Activated CD8-positive, alpha-beta memory T cell treated with anti-CD3 and anti-CD28 coated beads, Interleukin-2, amount 10 ng/mL, durations not matched to agents 7 days and 5 days (primary cell): ENCODE data around the gene VPS13D. TPM values are rescaled to one million over a fixed set of nuclear protein-coding genes. Genes with fewer than 3 reads are reported as not detected.

Experiments
- ATAC-seq: fragments of 150-1000 bp; cut with Tn5 transposase; one replicate; pipeline ENCODE4 v1.10.0; 2021; ENCODE audit warnings: moderate library complexity
- CTCF ChIA-PET: fragments of 350-600 bp; sonication (Branson Sonifier 250); formaldehyde crosslinking; loops from one replicate; lab custom pipeline; 2021; ENCODE audit warnings: antibody characterized with exemption; lab: Charles Lee
- DNase-seq: peaks from one replicate; pipeline ENCODE4 v3.0.0-alpha.2; 2020
- H3K27ac Mint-ChIP-seq: one replicate; pipeline ENCODE4 v1.8.0; 2021; ENCODE audit warnings: mild to moderate bottlenecking, mixed read lengths
- H3K27me3 Mint-ChIP-seq: one replicate; pipeline ENCODE4 v1.8.0; 2021; ENCODE audit warnings: mixed read lengths
- H3K36me3 Mint-ChIP-seq: one replicate; pipeline ENCODE4 v1.8.0; 2021; ENCODE audit warnings: mild to moderate bottlenecking, mixed read lengths
- H3K4me1 Mint-ChIP-seq: one replicate; pipeline ENCODE4 v1.8.0; 2021; ENCODE audit warnings: mixed read lengths
- H3K4me3 Mint-ChIP-seq: one replicate; pipeline ENCODE4 v1.8.0; 2021; ENCODE audit warnings: mild to moderate bottlenecking, moderate library complexity, mixed read lengths
- H3K9me3 Mint-ChIP-seq: one replicate; pipeline ENCODE4 v1.8.0; 2022; ENCODE audit warnings: low read depth, mixed read lengths
- total RNA-seq, 2 experiments: library from RNA; stranded (reverse); gene quantifications; one replicate each; pipeline ENCODE4 v1.2.3, GENCODE V29; 2021

VPS13D gene
- total RNA-seq, 2 experiments from 2014 or later: 34.6 to 38.3 TPM

GRCh38 chr1:12249748-12250147 is 19.9 kb downstream of the VPS13D start:
- H3K27ac Mint-ChIP-seq: no peak overlapping the region
- ATAC-seq (no peak), DNase-seq (no peak)
- H3K27me3 Mint-ChIP-seq: no peaks in the 10 kb centered on the region
- H3K9me3 Mint-ChIP-seq: no peaks in the 10 kb centered on the region
- CTCF ChIA-PET: interaction anchor here (1.3 to 9.7 kb wide), 2 partner anchors 27 to 125 kb away, joined by 3 to 61 read pairs; no protein-coding TSS in a partner anchor
- no peak overlapping the region for H3K4me3 Mint-ChIP-seq
- no peaks in the 10 kb centered on the region for H3K4me1 Mint-ChIP-seq
- peaks cover 23% of the 10 kb centered on the region for H3K36me3 Mint-ChIP-seq

GRCh38 chr1:12251442-12251841 is 21.6 kb downstream of the VPS13D start:
- CTCF ChIA-PET: interaction anchor here (1.1 to 1.7 kb wide), 2 partner anchors 18 to 127 kb away, joined by 3 to 5 read pairs; no protein-coding TSS in a partner anchor
- H3K4me1 Mint-ChIP-seq: no peaks in the 10 kb centered on the region
- no peak overlapping the region for H3K4me3 Mint-ChIP-seq

DNA sequence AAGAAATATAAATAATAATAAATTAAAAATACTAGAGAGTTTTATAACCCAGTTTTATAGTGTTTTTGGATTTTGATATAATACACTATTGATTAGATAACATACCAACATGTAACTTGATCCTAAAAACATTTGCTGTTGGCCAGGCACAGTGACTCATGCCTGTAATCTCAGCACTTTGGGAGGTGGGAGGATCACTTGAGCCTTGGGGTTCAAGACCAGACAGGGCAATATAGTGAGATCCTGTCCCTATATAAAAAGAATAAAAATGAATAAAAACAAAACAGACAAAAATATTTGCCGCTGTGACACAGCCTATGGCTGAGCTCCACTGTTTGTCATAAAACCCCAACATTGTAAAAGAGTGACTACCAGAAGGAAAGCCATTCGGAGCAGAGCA is 26.1 kb downstream of the VPS13D start:
- CTCF ChIA-PET: interaction anchor here (1.4 kb wide), 1 partner anchor 64 kb away, joined by 3 read pairs; no protein-coding TSS in a partner anchor
- Mint-ChIP-seq H3K9me3 (no peaks in the 10 kb centered on the region), H3K36me3 (peaks cover 23% of the 10 kb centered on the region), H3K27me3 (no peaks in the 10 kb centered on the region), H3K4me3 (no peak overlapping the region), H3K4me1 (no peaks in the 10 kb centered on the region), H3K27ac (no peak overlapping the region)
- DNase-seq (no peak), ATAC-seq (no peak)

More at GRCh38 chr1:12251442-12251841, 21.6 kb downstream of the VPS13D start:
- Mint-ChIP-seq H3K9me3 (no peaks in the 10 kb centered on the region), H3K27ac (no peak overlapping the region), H3K27me3 (no peaks in the 10 kb centered on the region), H3K36me3 (peaks cover 21% of the 10 kb centered on the region)
- ATAC-seq (no peak), DNase-seq (no peak)

DNA sequence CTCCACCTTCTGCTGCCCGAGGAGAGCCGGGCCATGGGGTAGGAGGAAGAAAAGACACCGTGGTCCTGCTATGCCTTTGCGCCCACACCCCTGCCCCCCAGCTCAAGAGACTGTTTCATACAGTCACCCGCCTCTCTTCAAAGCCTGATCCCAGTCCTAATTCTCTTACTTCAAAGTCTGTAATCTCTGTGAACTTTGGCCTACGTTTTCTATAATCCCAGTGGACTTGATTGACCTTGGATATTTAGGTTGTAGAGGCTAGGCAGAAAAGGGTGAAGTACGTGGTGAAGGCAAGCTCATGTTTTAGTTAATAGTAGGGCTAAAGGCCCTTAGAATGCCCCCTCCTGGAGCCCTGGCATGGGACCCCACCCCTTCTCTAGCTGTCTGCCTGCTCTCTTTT is 28.4 kb downstream of the VPS13D start:
- no peaks in the 10 kb centered on the region for H3K27me3 Mint-ChIP-seq
- H3K4me1 Mint-ChIP-seq: no peaks in the 10 kb centered on the region
- no peak overlapping the region for H3K4me3 Mint-ChIP-seq
- no peak overlapping the region for H3K27ac Mint-ChIP-seq
- CTCF ChIA-PET: interaction anchor here (1.1 kb wide), 1 partner anchor 18 kb away, joined by 3 read pairs; no protein-coding TSS in a partner anchor
- no peaks in the 10 kb centered on the region for H3K9me3 Mint-ChIP-seq
- DNase-seq: no peak
- no peak for ATAC-seq
- peaks cover 29% of the 10 kb centered on the region for H3K36me3 Mint-ChIP-seq

- Mint-ChIP-seq H3K9me3 (no peaks in the 10 kb centered on the region), H3K4me1 (peaks cover 9% of the 10 kb centered on the region), H3K36me3 (peaks cover 33% of the 10 kb centered on the region), H3K4me3 (no peak overlapping the region), H3K27ac (no peak overlapping the region), H3K27me3 (no peaks in the 10 kb centered on the region)
- CTCF ChIA-PET: no interaction called here
- ATAC-seq (no peak), DNase-seq (no peak)
These were observed 39.5 kb downstream of the VPS13D start for GRCh38 chr1:12269351-12269750.

GRCh38 chr1:12271033-12271432 is 41.2 kb downstream of the VPS13D start:
- H3K4me1 Mint-ChIP-seq: peaks cover 3% of the 10 kb centered on the region
- CTCF ChIA-PET: interaction anchor here (1.1 to 10.7 kb wide), 10 partner anchors 8 to 388 kb away, joined by 3 to 102 read pairs (median 4); partner anchors contain the start of gene DHRS3
- ATAC-seq: no peak
- no peak for DNase-seq
- H3K27me3 Mint-ChIP-seq: no peaks in the 10 kb centered on the region
- H3K27ac Mint-ChIP-seq: no peak overlapping the region
- H3K4me3 Mint-ChIP-seq: no peak overlapping the region
- peaks cover 30% of the 10 kb centered on the region for H3K36me3 Mint-ChIP-seq
- H3K9me3 Mint-ChIP-seq: no peaks in the 10 kb centered on the region

- Mint-ChIP-seq H3K4me1 (no peaks in the 10 kb centered on the region), H3K36me3 (peaks cover 33% of the 10 kb centered on the region), H3K27ac (no peak overlapping the region), H3K9me3 (no peaks in the 10 kb centered on the region), H3K4me3 (no peak overlapping the region), H3K27me3 (no peaks in the 10 kb centered on the region)
- ATAC-seq (no peak), DNase-seq (no peak)
- CTCF ChIA-PET: interaction anchor here (1.1 to 10.7 kb wide), 8 partner anchors 8 to 390 kb away, joined by 3 to 102 read pairs (median 6); partner anchors contain the start of gene DHRS3
These were observed 42.9 kb downstream of the VPS13D start for GRCh38 chr1:12272770-12273169.

GRCh38 chr1:12275370-12275769 is 45.5 kb downstream of the VPS13D start:
- H3K36me3 Mint-ChIP-seq: peaks cover 31% of the 10 kb centered on the region
- no peaks in the 10 kb centered on the region for H3K4me1 Mint-ChIP-seq
- CTCF ChIA-PET: interaction anchor here (0.8 to 10.7 kb wide), 12 partner anchors 11 to 383 kb away, joined by 3 to 102 read pairs (median 4); partner anchors contain the start of gene DHRS3
- ATAC-seq (no peak), DNase-seq (peak; percentile 59)
- H3K4me3 Mint-ChIP-seq: no peak overlapping the region
- H3K9me3 Mint-ChIP-seq: no peaks in the 10 kb centered on the region
- H3K27ac Mint-ChIP-seq: no peak overlapping the region
- H3K27me3 Mint-ChIP-seq: no peaks in the 10 kb centered on the region

DNA sequence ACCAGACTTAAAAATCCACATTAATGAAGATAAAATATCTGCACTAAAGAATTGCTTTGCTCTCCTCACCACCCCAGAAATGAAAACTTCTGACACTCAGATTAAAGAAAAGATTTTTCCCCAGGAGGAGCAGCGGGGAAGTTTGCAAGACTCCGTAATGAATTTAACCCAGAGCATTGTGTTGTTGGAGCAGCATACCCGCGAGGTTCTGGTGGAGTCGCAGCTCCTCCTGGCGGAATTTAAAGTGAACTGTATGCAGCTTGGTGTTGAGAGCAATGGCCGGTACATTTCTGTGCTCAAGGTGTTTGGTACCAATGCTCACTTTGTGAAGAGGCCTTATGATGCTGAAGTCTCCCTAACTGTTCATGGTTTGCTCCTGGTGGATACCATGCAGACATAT is 46.4 kb downstream of the VPS13D start:
- Mint-ChIP-seq H3K27me3 (no peaks in the 10 kb centered on the region), H3K9me3 (no peaks in the 10 kb centered on the region), H3K36me3 (peaks cover 32% of the 10 kb centered on the region), H3K27ac (no peak overlapping the region), H3K4me1 (no peaks in the 10 kb centered on the region), H3K4me3 (no peak overlapping the region)
- CTCF ChIA-PET: interaction anchor here (1.0 to 10.7 kb wide), 16 partner anchors 10 to 412 kb away, joined by 3 to 102 read pairs (median 4); partner anchors contain the start of genes DHRS3 and VPS13D
- ATAC-seq (no peak), DNase-seq (no peak)

GRCh38 chr1:12279003-12279402 is 49.2 kb downstream of the VPS13D start:
- Mint-ChIP-seq H3K4me1 (no peaks in the 10 kb centered on the region), H3K27me3 (no peaks in the 10 kb centered on the region), H3K9me3 (no peaks in the 10 kb centered on the region), H3K36me3 (peaks cover 34% of the 10 kb centered on the region), H3K4me3 (no peak overlapping the region), H3K27ac (no peak overlapping the region)
- CTCF ChIA-PET: interaction anchor here (0.6 to 10.7 kb wide), 11 partner anchors 11 to 380 kb away, joined by 3 to 102 read pairs (median 4); partner anchors contain the start of gene DHRS3
- ATAC-seq (no peak), DNase-seq (no peak)

- no peaks in the 10 kb centered on the region for H3K9me3 Mint-ChIP-seq
- no peaks in the 10 kb centered on the region for H3K4me1 Mint-ChIP-seq
- H3K27ac Mint-ChIP-seq: no peak overlapping the region
- no peaks in the 10 kb centered on the region for H3K27me3 Mint-ChIP-seq
- H3K4me3 Mint-ChIP-seq: no peak overlapping the region
- CTCF ChIA-PET: interaction anchor here (1.0 to 10.7 kb wide), 5 partner anchors 49 to 379 kb away, joined by 3 to 102 read pairs (median 4); partner anchors contain the start of gene DHRS3
- peaks cover 34% of the 10 kb centered on the region for H3K36me3 Mint-ChIP-seq
- ATAC-seq (no peak), DNase-seq (no peak)
These were observed 50.1 kb downstream of the VPS13D start for GRCh38 chr1:12279728-12280464.

DNA sequence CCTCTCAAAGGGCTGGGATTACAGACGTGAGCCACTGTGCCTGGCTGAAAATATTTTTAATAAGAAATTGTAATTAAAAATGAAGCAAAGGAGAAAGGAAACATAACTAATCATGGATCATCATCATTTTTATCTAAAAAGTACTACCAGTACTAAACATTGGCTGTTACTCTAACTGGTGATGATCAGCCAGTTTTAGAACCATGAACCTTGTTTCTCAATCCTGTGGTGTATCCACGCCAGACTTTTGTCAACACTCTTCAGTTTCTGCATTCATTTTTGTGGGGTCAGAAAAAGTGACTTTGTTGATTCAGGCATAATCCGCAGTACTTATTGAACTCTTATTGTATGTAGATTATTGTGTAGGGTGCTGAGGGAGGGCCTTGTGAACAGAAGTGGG is 52.3 kb downstream of the VPS13D start:
- ATAC-seq: no peak
- no peaks in the 10 kb centered on the region for H3K9me3 Mint-ChIP-seq
- H3K4me3 Mint-ChIP-seq: no peak overlapping the region
- peaks cover under 1% of the 10 kb centered on the region for H3K4me1 Mint-ChIP-seq
- no peak for DNase-seq
- peaks cover 29% of the 10 kb centered on the region for H3K36me3 Mint-ChIP-seq
- no peak overlapping the region for H3K27ac Mint-ChIP-seq
- no peaks in the 10 kb centered on the region for H3K27me3 Mint-ChIP-seq
- CTCF ChIA-PET: no interaction called here

GRCh38 chr1:12284486-12284885 is 54.7 kb downstream of the VPS13D start:
- peaks cover 26% of the 10 kb centered on the region for H3K36me3 Mint-ChIP-seq
- CTCF ChIA-PET: no interaction called here
- H3K9me3 Mint-ChIP-seq: no peaks in the 10 kb centered on the region
- H3K27me3 Mint-ChIP-seq: no peaks in the 10 kb centered on the region
- H3K4me1 Mint-ChIP-seq: peaks cover 3% of the 10 kb centered on the region
- H3K4me3 Mint-ChIP-seq: no peak overlapping the region
- H3K27ac Mint-ChIP-seq: no peak overlapping the region
- no peak for ATAC-seq
- DNase-seq: no peak
